Skeletal muscle cell (primary cell): ENCODE data around the gene GNLY.
"Not testable (repeated sequence)": the region's sequence is repeated elsewhere in the genome, so short reads cannot be mapped to it uniquely, and the experiment has no call there.

Experiments
- DNase-seq: peaks from one replicate; pipeline ENCODE4 v3.0.0-alpha.2; 2010; ENCODE audit warnings: low read depth
- H3K4me3 ChIP-seq: 2 replicates; pipeline ENCODE4 v1.5.1; 2011; ENCODE audit warnings: low read depth, mild to moderate bottlenecking, control low read depth, low read length, moderate library complexity

Gene GNLY

DNA sequence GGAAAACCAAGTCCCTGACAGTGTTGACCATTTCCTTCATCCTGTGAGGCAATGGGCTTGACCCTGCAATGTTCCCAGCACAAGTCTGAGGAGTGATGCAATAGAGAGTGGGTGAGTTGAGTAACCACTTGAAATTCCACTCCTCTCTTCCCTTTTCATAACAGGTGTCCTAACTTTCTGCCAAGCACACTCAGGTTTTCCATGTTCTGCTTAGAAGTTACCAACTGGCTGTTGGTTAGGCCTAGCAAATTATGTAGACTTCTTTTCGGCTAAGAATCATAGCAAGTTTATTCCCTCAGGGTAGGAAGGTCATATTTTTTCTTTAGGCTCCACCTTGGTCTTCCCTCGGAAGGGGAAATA, 11.5 kb downstream of the GNLY start:
- H3K4me3 ChIP-seq: no peak overlapping the region
- peak; percentile 96 for DNase-seq

DNA sequence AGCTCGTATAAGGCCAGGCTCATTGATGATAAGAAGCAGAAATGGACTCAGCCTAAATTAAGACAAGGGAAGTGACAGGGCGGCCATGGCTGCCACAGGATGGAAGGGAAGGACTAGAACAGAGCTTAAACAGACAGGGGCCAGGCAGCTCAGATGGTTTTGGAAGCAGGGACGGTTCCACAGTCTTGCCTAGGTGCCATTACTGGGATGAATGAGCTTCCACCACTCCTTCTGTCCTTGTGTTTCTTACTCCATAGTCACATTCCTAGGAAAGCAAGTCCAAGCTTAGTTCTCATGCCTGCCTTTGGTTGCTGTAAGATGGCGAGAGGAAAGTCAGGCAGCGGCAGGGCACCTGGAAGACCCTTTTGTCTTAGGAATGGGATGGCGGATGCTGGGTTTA, 11.9 kb downstream of the GNLY start:
- no peak for DNase-seq
- no peak overlapping the region for H3K4me3 ChIP-seq

DNA sequence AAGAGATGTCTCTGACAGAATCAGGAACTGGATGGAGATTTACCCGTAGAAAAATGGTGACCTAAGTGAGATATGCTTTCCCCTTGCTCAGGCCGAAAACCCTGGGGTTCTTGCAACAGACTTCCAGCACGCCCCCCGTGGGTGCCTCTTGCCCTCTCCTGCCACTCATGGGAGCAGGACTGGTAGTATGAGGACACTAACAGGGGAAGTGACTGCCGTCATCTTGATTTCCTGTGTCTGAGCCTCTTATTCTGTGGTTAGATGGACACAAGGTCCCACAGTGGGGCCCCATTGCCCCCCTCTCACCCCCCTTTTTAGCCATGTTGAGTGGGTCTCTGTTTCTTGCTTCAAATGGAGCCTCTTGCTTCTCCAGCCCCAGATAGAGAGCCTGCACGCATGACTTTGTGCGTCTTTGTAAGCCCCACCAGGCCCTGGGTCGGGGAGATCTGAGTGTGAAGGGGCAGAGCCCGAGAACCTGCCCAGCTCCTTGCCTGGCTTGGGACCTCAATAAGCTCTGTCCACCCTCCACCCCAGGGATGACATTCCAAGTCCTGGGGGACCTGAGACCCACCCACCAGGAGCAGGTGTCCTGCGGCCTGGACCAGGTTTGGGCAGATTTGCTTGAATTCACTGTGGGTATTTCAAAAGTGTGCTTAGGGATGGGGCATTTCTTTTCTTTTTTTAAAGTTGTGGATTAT, 12.6 kb downstream of the GNLY start:
- DNase-seq: no peak
- no peak overlapping the region for H3K4me3 ChIP-seq

DNA sequence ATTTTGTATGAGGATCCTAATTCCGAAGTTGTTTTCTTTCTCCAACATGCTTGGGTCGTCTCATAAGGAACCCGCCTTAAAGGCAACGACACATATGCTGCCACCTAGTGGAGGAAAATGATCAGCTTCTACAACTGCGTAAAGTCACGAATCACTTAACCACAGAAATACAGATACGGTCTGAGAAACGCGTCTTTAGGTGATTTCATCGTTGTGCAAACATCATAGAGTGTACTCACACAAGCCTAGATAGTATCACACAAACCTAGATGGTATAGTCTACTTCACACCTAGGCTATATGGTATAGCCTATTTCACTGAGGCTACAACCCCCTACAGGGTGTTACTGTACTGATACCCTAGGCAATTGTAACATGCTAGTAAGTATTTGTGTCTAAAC, 13.1 kb downstream of the GNLY start:
- peak; percentile 62 for DNase-seq
- no peak overlapping the region for H3K4me3 ChIP-seq

DNA sequence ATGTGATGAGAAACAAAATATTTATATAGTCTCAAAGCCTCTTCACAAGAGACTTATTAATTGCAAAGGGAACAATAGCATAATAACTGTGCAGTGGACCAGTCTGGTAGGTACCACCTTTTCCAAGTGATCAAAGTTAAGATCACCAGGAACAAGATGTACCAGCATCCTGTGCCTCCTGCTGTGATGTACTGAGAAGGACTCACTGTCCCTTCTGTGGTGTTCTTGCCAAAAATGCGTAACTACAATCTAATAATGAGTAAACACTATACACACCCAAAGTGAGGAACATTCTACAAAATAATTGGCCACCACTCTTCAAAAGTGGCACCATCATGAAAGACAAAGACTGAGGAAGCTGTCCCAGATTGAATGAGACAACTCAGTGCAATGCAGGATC, 14.5 kb downstream of the GNLY start:
- DNase-seq: no peak
- H3K4me3 ChIP-seq: no peak overlapping the region

DNA sequence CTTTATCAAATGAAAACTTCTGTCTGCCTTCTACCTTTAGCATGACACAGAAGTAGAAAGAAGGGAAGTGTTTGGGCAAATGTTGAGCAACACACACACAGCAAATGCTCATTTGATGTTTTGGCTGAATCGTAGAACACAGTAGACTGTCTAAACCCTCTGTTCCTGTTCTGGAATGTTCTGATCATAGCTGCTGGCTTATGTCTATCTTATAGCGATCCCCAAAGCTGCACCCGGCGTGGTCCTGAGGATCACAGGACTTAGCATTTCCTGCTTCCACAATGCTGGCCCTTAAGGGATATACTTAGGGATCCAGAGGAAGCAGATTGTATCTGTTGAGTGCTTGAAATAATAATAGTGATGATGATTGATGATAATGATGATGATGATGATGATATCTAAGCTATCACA, 15.2 kb downstream of the GNLY start:
- no peak overlapping the region for H3K4me3 ChIP-seq
- no peak for DNase-seq

DNA sequence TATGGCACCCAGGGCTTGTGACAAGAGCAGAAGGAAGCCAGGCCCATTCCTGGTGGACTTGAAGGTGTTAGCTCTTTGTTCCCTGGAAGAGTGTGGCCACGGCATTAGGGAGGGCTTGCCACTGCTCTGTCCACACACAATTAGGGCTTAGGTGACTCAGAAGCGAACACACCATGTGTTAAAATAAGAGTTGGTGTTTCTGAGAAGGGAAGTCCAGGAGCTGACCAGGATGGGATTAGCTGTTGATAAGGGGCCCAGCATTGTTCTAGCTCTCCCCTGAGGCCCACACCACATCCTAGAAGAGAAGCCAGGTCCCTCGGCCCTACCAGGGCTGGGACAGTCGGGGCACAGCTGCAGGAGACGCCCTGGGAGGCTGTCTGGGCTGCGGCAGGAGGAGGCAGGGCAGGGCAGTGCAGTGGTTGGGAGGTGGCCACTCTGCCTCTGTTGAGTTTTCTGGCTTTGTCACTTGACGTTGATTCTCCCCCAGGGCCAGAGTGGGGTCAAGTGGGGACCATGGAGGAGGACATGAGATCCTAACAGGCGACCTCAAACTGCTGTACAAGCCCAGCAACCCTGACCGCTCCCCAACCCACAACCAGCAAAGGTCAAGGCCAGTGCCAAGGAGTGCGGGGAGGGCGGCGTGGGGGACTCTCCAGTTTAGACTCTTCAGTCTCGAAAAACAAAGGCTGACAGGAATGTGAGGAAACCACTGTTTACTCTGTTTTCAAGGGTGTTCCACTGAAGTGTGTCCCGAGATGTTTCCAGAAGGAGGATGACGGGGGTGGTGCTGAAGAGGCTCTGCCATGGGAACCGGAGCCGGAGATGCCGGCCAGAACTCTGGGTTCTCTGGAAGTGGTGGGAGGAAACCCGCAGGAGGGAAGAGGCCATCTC, 16.8 kb downstream of the GNLY start:
- no peak overlapping the region for H3K4me3 ChIP-seq
- DNase-seq: no peak

DNA sequence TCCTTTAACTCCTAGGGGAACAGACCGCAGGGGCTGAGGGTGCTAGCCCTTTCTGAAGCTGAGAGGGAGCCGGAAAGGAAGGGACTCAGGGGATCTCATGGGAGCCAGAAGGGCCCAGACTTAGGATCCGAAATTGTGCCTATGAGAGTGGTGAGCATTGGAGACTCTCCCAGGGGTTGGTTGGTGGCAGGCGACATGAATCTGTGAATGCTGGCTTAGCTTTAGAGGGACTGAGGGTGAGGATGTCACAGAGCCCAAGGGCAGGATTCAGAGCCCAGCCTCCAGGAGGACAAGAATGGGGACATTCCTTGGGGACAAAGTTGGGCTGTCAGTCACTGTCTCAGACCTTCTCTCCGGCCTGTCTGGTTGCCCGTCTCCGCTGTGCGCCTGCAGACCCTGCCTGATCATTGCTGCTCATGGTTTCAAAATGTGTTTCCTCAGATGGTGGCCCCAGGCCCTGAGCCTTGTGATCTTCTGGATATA, 17.5 kb downstream of the GNLY start:
- no peak for DNase-seq
- no peak overlapping the region for H3K4me3 ChIP-seq

DNA sequence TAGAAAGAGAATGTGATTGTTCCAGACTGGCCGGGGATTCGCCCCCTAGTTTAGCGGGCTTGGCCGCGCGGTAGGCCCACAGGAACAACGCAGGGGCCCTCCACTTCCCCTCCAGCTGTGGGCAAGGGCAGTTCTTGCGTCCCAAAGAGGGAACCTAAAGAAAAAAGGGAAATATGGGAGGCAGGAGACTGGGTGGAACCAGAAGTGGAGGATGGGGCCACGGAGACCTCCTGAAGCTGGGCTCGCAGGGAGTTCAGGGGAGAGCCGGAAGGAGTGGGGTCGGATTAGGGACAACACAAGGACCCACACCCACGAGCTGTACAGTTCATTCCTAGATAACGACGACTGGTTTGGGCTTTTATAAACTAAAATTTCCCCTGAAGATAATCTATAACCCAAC, 18.2 kb downstream of the GNLY start:
- H3K4me3 ChIP-seq: no peak overlapping the region
- no peak for DNase-seq

DNA sequence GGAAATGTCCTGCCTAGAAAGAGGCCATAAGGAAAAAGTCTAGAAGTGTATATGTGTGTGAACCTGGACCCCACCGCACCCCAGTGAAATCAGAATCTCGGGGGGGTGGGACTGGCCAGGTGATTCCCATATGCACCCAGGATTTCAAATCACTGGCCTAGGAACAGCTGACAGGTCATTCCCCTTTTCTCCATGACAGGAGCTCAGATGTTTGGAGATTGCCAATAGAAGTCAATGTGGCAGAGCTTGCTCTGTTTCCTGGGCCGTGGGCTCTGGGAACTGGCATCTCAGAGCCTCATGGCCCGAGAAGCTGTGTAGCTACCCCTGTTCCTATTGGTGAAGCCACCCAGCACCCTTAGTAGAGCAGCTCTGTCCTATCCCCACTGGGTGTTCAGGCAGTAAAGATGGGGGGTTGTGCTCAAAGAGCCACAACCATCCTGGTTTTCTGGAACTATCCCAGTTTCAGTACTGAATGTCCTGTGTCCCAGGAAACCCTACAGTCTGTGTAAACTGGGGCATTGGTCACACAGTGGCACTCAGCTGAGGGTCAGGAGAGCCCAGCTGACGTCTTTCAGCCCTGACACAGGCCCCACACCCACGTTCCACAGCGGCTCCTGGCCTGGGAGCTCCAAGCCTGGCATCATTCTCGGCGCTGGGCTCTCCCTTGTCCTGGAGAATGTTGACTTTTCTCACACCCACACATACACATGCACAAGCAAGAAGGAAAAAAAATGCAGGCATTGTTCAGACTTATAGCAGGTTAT, 18.9 kb downstream of the GNLY start:
- peak; percentile 86 for DNase-seq
- no peak overlapping the region for H3K4me3 ChIP-seq

DNA sequence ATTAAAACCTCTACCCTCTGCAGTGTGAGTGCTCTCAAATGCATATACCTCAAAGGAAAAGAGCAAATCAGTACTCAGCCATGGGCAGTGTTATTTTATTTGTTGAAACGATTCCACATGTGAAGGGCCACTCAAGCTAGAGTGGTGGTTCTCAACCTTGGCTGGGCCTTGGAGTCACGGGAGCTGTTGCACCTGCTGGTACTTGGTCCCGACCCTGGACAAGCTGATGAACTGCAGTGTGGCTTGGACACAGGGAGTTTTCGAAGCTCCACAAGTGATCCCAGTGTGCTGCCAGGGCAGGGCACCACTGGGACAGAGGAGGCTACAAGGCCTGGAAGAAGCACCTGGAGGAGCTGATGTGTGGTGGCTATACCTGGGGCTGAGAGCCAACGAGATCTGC, 19.7 kb downstream of the GNLY start:
- no peak for DNase-seq
- no peak overlapping the region for H3K4me3 ChIP-seq

DNA sequence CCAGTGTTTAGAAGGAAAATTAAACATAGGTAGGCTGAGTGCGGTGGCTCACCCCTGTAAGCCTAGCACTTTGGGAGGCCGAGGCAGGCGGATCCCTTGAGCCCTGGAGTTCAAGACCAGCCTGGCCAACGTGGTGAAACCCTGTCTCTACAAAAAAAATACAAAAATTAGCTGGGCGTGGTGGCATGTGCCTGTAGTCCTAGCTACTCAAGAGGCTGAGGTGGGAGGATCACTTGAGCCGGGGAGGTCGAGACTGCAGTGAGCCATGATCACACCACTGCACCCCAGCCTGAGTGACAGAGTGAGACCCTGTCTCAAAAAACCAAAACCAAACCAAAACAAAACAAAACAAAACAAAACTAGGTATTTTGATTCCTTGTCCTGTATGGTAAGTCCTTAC, 20.3 kb downstream of the GNLY start:
- not testable (repeated sequence) for H3K4me3 ChIP-seq, DNase-seq

DNA sequence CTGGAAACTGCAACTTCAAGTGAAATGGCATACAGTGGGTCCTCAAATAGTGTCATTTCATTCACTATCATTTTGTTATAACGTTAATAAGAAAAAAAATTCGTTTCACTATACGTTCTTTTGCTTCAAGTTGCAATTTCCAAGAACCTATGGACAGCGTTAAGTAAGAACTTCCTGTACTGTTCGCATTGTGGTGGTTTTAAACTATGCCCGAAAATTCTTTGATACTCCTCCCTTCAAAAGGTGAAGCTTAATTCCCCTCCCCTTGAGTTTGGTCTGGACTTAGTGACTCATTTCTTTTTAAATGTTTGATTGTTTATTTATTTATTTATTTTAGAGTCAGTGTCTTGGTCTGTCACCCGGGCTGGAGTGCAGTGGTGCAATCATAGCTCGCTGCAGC, 20.7 kb downstream of the GNLY start:
- no peak for DNase-seq
- H3K4me3 ChIP-seq: no peak overlapping the region

DNA sequence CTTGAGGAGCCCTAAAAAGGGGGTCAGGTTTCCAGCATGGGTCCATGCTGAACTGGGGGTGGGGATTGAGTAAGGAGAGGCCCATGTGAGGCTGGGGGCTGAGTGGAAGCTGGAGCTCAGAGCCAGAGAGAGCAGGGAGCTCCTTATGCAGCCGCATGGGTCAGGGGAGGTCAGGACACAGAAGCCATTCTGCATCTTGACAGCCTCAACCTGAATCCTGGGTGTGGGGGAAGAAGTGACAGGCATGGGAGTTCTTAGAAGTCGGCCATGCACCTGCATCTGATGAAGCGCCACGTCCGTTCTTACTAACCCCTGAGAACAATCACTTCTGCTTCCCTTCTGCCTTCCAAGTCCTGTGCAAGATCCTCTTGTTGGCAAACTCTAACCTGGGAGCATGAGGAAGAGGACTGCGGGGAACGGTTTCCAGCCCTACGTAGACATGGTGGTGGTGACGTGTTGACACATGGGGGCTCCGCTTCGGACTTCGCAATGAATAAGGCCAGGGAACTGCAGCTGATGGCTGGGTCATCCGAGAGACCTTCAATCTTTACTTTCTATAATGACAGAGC, 22.3 kb downstream of the GNLY start:
- no peak for DNase-seq
- no peak overlapping the region for H3K4me3 ChIP-seq

DNA sequence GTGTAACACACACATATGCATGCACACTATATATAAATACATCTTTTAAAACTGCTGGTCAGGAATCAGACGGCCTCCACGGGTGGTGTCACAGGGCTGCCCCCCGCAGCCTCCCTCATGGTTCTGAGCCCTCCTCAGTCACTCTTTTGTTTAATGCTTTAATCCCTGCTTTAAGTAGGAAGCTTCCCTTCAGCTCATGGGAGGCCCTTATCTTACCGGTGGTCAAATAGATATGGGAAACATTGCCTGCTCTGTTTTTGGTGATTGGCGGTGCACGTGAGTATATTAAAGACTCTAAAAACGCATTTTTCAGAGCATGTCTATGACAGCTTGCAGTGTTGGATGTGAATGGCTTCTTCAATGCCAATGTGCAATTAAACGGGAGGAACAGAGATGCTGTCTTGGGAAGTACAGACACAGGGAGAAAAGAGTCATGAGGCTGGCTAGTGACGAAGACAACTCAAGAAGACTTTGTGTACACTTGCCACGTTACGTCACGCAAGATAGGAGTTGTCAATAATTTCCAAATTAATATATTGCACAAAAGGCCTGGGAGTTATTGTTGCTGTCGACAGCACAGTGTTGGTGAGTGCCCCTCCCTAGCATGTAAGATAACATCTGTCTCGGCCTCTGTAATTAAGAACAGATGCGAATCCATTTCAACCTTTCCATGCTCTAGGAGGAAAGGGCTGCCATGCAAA, 23.3 kb downstream of the GNLY start:
- no peak overlapping the region for H3K4me3 ChIP-seq
- DNase-seq: no peak

DNA sequence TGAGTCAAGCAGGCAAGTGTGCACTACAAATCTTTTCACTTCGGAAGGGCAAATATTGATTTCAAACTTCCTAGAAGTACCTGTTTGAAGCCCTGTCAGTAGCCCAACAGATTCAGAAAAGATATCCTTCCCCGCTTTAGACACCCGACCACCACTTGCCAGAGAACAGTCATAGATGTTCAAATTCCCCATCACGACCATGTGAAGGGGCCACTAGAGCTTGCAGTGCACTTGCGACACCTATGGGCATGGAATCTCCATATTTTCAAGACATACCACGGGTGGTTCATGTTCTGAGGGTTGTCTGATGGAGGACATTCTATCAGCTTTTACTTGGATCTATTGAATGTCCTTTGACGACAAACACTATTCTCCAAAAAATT, 23.8 kb downstream of the GNLY start:
- no peak overlapping the region for H3K4me3 ChIP-seq
- no peak for DNase-seq

DNA sequence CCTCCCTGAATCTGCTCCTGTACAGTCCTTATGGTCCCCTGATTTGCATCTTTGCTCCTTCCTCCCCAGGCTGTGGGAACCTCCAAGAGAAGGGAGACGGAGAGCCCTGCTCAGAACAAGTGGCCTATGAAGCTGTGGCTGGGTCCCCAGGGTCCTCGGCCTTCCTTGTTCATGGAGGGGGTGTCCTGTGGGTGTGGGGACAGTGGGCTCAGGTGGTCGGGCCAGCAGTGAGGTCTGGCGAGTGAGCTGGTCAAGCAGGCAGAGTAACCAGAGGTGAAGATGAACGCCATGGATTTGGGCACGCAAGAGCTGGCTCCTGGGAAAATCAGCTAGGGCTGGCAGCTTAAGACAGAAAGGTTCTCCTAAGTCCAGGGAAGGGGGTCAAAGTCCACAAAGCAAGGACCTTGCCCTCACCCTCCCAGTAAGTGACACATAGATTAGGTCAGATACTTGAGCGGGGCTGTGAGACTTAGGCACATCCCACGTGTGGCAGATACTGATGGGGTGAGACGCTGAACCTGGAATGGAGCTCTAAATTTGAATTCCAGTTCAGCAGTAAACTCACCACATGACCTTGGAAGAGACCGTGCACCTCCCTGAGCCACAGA, 24.8 kb downstream of the GNLY start:
- no peak overlapping the region for H3K4me3 ChIP-seq
- DNase-seq: no peak

DNA sequence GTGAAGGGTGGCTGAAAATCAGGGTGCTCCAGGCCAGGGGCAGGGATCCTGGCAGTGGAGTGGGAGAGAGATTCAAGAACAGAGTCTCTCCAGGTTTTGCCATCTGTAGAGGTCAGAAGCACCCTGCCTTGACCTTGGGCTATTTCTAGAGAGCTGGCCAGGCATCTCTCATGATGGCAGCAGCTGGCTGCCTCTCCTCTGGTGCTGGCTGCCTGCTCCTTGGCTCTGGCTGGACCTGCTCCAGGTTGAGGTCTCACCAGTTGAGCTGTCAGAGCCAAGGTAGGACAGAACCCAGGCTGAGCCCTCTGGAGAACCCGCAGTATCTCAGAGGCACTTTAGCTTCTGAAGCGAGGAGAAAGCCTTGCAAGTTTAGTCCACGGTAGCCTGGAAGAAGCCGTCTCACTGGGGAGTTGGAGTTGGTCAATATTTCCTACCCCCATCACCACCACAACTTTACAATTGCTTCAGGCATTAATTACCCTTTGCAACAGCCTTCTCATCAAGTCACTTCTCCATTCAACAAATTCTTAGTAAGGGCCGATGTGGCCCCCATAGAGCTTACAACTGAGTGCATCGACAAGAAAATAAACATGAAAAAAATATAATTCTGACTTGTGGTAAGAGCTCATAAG, 25.6 kb downstream of the GNLY start:
- DNase-seq: no peak
- H3K4me3 ChIP-seq: no peak overlapping the region

DNA sequence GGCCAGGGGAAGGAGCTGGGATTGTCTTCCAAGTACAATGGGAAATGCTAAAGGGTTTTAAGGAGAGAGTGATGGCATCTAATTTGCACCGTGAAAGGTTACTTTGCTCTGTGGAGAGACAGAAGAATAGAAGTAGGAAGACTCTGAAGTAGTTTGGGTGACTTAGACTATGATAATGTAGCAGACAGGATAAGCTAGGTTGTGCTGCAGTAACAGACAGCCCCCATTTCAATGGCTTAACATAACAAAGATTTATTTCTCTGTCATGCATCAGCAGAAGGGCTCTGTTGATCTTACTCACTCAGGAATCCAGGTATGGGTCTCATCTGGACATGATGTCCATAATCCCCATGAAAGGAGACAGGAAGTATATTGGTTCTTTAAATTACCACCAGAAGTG, 26.4 kb downstream of the GNLY start:
- H3K4me3 ChIP-seq: no peak overlapping the region
- DNase-seq: no peak
